ENCODE data around the gene SLC49A3. TPM values are rescaled to one million over a fixed set of nuclear protein-coding genes. Genes with fewer than 3 reads are reported as not detected.

SLC49A3 gene
- total and polyA plus RNA-seq, 2 of the 13 experiments (the other 11 are each of a cell fraction or from before 2014, with no cell fraction given), result 0.07 to 0.17 TPM

DNA sequence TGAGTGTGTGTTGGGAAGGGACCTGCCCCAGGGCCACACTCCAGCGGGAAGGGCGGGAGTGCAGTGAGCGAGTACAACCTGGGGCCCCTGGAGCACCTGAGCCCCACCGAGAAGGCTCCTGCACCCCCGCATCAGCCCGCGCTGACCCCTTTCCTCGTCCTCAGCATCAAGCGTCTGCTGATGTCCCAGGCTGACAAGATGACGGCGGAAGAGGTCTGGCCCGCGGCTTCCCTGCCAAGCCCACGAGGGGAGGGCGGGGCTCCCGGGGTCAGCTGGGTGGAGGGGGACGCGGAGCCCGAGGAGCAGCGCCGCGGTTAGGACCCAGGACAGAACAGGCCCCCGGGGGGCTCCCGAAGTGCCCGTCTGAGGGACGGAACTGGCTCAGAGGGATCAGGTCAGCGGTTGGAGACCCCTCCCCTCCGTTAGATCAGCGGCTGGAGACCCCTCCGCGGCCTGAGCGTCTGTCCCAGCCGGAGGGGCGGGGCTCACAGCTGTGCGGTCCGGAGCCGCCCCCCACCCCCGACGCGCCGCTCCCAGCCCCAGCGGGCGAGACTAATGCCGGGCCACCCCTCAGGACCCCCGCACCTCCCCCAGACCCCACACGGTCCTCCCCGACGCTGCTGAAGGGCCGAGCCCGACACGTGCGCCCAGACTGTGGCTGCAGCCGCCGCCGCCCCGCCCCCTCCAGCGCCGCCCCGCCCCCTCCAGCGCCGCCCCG, 7.9 kb downstream of the SLC49A3 start (continued):
- TF ChIP-seq, protein P1, sequence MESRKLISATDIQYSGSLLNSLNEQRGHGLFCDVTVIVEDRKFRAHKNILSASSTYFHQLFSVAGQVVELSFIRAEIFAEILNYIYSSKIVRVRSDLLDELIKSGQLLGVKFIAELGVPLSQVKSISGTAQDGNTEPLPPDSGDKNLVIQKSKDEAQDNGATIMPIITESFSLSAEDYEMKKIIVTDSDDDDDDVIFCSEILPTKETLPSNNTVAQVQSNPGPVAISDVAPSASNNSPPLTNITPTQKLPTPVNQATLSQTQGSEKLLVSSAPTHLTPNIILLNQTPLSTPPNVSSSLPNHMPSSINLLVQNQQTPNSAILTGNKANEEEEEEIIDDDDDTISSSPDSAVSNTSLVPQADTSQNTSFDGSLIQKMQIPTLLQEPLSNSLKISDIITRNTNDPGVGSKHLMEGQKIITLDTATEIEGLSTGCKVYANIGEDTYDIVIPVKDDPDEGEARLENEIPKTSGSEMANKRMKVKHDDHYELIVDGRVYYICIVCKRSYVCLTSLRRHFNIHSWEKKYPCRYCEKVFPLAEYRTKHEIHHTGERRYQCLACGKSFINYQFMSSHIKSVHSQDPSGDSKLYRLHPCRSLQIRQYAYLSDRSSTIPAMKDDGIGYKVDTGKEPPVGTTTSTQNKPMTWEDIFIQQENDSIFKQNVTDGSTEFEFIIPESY (CRISPR knock-in tag; IDR thresholded peaks at IDR 0.05), result 0 out of 2 replicates have a peak, but pooled peaks have one; percentile 8
- TF ChIP-seq CCAR2 (optimal IDR thresholded peaks at IDR 0.05; ENCODE audit: low read depth, low read length) (no peak), KDM2A (CRISPR knock-in tag; IDR thresholded peaks at IDR 0.05; ENCODE audit: borderline replicate concordance, low read depth) (0 out of 2 replicates have a peak, but pooled peaks have one; percentile 41), CHD2 (IDR thresholded peaks at IDR 0.05; ENCODE audit: low read depth, low read length) (no peak), SMARCE1 (IDR thresholded peaks at IDR 0.05; ENCODE audit: borderline replicate concordance) (no peak)
- TF ChIP-seq, protein P2, sequence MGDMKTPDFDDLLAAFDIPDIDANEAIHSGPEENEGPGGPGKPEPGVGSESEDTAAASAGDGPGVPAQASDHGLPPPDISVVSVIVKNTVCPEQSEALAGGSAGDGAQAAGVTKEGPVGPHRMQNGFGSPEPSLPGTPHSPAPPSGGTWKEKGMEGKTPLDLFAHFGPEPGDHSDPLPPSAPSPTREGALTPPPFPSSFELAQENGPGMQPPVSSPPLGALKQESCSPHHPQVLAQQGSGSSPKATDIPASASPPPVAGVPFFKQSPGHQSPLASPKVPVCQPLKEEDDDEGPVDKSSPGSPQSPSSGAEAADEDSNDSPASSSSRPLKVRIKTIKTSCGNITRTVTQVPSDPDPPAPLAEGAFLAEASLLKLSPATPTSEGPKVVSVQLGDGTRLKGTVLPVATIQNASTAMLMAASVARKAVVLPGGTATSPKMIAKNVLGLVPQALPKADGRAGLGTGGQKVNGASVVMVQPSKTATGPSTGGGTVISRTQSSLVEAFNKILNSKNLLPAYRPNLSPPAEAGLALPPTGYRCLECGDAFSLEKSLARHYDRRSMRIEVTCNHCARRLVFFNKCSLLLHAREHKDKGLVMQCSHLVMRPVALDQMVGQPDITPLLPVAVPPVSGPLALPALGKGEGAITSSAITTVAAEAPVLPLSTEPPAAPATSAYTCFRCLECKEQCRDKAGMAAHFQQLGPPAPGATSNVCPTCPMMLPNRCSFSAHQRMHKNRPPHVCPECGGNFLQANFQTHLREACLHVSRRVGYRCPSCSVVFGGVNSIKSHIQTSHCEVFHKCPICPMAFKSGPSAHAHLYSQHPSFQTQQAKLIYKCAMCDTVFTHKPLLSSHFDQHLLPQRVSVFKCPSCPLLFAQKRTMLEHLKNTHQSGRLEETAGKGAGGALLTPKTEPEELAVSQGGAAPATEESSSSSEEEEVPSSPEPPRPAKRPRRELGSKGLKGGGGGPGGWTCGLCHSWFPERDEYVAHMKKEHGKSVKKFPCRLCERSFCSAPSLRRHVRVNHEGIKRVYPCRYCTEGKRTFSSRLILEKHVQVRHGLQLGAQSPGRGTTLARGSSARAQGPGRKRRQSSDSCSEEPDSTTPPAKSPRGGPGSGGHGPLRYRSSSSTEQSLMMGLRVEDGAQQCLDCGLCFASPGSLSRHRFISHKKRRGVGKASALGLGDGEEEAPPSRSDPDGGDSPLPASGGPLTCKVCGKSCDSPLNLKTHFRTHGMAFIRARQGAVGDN (CRISPR knock-in tag; IDR thresholded peaks at IDR 0.05), result peak; percentile 1; the same call in 1 of the 2 replicates
